ENCODE measurements around the gene TUBGCP3. TPM values are rescaled to one million over a fixed set of nuclear protein-coding genes. Genes with fewer than 3 reads are reported as not detected.

Gene TUBGCP3
- total RNA-seq, 4 donors from 2014 or later: 23.3 to 43.6 (median 30.0) TPM

GRCh38 chr13:112602189-112602588 is 14.2 kb upstream of the TUBGCP3 start:
- no peak overlapping the region for H3K27ac ChIP-seq
- WGBS, 2 donors (ENCODE audit: low coverage in 1 of 2): 83 to 87% methylated on average over 5 to 8 of the region's 8 CpGs
- H3K36me3 ChIP-seq: no peaks in the 10 kb centered on the region
- peaks cover 2% of the 10 kb centered on the region for H3K27me3 ChIP-seq
- no peak for DNase-seq
- H3K4me3 ChIP-seq: no peak overlapping the region
- TF ChIP-seq CTCF (IDR thresholded peaks at IDR 0.05): no peak
- TF ChIP-seq POLR2AphosphoS5 (IDR thresholded peaks at IDR 0.05): no peak
- H3K9me3 ChIP-seq: no peaks in the 10 kb centered on the region
- intact Hi-C loops (cut with DNase I; ENCODE audit: low total_unique reads) (no loop called here), in situ Hi-C loops (cut with MboI; ENCODE audit: low pct_ligation_motif_present in 1 of 4, low pct_unique_long_range_greater_than_20kb in 1 of 4, low sequenced_read_pairs in 3 of 4) (loop anchor here in 2 of 4 donors (25.0 kb wide), 1 partner anchor 1115 kb away; no protein-coding TSS in a partner anchor)
- H3K4me1 ChIP-seq: peaks cover 0 to 7% (median 2%) of the 10 kb centered on the region in 4 donors

- Histone ChIP-seq H3K27ac (no peak overlapping the region), H3K4me1 (peaks cover 0 to 4% (median 0%) of the 10 kb centered on the region in 4 donors), H3K36me3 (no peaks in the 10 kb centered on the region), H3K9me3 (no peaks in the 10 kb centered on the region), H3K4me3 (no peak overlapping the region), H3K27me3 (peaks cover 9% of the 10 kb centered on the region)
- in situ Hi-C loops (cut with MboI; ENCODE audit: low pct_ligation_motif_present in 1 of 4, low pct_unique_long_range_greater_than_20kb in 1 of 4, low sequenced_read_pairs in 3 of 4): loop anchor here in 2 of 4 donors (25.0 kb wide), 1 partner anchor 1114 kb away; no protein-coding TSS in a partner anchor
- DNase-seq: no peak
- WGBS, 2 donors (ENCODE audit: low coverage in 1 of 2): 88% methylated on average over 14 of the region's 14 CpGs; no CpG with 5 or more reads in 1 of the 2 donors
- intact Hi-C loops (cut with DNase I; ENCODE audit: low total_unique reads): no loop called here
- TF ChIP-seq EP300 (IDR thresholded peaks at IDR 0.05; ENCODE audit: low read depth) (no peak), POLR2AphosphoS5 (IDR thresholded peaks at IDR 0.05) (no peak), CTCF (IDR thresholded peaks at IDR 0.05) (no peak), POLR2A (IDR thresholded peaks at IDR 0.05) (no peak)
Observed at GRCh38 chr13:112601371-112601770, 13.4 kb upstream of the TUBGCP3 start.

GRCh38 chr13:112596235-112596634 is 8.3 kb upstream of the TUBGCP3 start:
- Histone ChIP-seq H3K27me3 (peaks cover 12% of the 10 kb centered on the region), H3K36me3 (no peaks in the 10 kb centered on the region), H3K27ac (no peak overlapping the region), H3K9me3 (no peaks in the 10 kb centered on the region), H3K4me3 (no peak overlapping the region), H3K4me1 (no peaks in the 10 kb centered on the region)
- DNase-seq: no peak
- TF ChIP-seq POLR2A (IDR thresholded peaks at IDR 0.05) (no peak), CTCF (IDR thresholded peaks at IDR 0.05) (no peak), POLR2AphosphoS5 (IDR thresholded peaks at IDR 0.05) (no peak), EP300 (IDR thresholded peaks at IDR 0.05; ENCODE audit: low read depth) (no peak)
- in situ Hi-C loops (cut with MboI; ENCODE audit: low pct_ligation_motif_present in 1 of 4, low pct_unique_long_range_greater_than_20kb in 1 of 4, low sequenced_read_pairs in 3 of 4): no loop called here
- intact Hi-C loops (cut with DNase I; ENCODE audit: low total_unique reads): no loop called here
- 79 to 86% methylated on average over 2 of the region's 2 CpGs for WGBS, 2 donors (ENCODE audit: low coverage in 1 of 2)

GRCh38 chr13:112592647-112593046 is 4.7 kb upstream of the TUBGCP3 start:
- DNase-seq: peak; percentile 37
- peaks cover 12% of the 10 kb centered on the region for H3K27me3 ChIP-seq
- H3K4me1 ChIP-seq: peaks cover 0 to 9% (median 6%) of the 10 kb centered on the region in 4 donors
- intact Hi-C loops (cut with DNase I; ENCODE audit: low total_unique reads): no loop called here
- WGBS, 2 donors (ENCODE audit: low coverage in 1 of 2): 80 to 84% methylated on average over 3 to 7 of the region's 7 CpGs
- in situ Hi-C loops (cut with MboI; ENCODE audit: low pct_ligation_motif_present in 1 of 4, low pct_unique_long_range_greater_than_20kb in 1 of 4, low sequenced_read_pairs in 3 of 4): no loop called here
- H3K4me3 ChIP-seq: no peak overlapping the region
- no peak for TF ChIP-seq EP300 (IDR thresholded peaks at IDR 0.05; ENCODE audit: low read depth)
- TF ChIP-seq POLR2AphosphoS5 (IDR thresholded peaks at IDR 0.05): no peak
- no peak for TF ChIP-seq CTCF (IDR thresholded peaks at IDR 0.05)
- TF ChIP-seq POLR2A (IDR thresholded peaks at IDR 0.05): no peak
- H3K9me3 ChIP-seq: no peaks in the 10 kb centered on the region
- no peaks in the 10 kb centered on the region for H3K36me3 ChIP-seq
- peak overlapping the region in 1 of 4 donors; percentile 48 for H3K27ac ChIP-seq
